Epithelial cell of proximal tubule (primary cell): ENCODE data around the gene C6orf89. TPM values are rescaled to one million over a fixed set of nuclear protein-coding genes. Genes with fewer than 3 reads are reported as not detected.

Source experiments
- DNase-seq: peaks from one replicate; pipeline ENCODE4 v3.0.0-alpha.2; 2011; ENCODE audit warnings: low read depth
- H3K4me3 ChIP-seq: 2 replicates; pipeline ENCODE4 v1.5.1; 2011; ENCODE audit warnings: low read depth, mild to moderate bottlenecking, low read length
- CTCF ChIP-seq: conservative IDR thresholded peaks from 2 replicates; pipeline ENCODE4 v1.5.1; 2012; ENCODE audit warnings: low read depth, mild to moderate bottlenecking, low read length
- total RNA-seq: library from RNA; depleted of rRNA; stranded (reverse); fragments of >200 nt; gene quantifications from 2 replicates; pipeline ENCODE4 v1.2.3, GENCODE V29; 2015

C6orf89 gene
- total RNA-seq, 1 donor from 2014 or later: 16.3 TPM

- DNase-seq: no peak
- no peak for TF ChIP-seq CTCF
- no peak overlapping the region for H3K4me3 ChIP-seq
Measured at GRCh38 chr6:36862164-36862847, 23.4 kb upstream of the C6orf89 start.

- H3K4me3 ChIP-seq: no peak overlapping the region
- no peak for TF ChIP-seq CTCF
- no peak for DNase-seq
Measured at GRCh38 chr6:36862848-36863382, 22.8 kb upstream of the C6orf89 start.

GRCh38 chr6:36863670-36864540, 21.8 kb upstream of the C6orf89 start:
- no peak overlapping the region for H3K4me3 ChIP-seq
- no peak for DNase-seq
- TF ChIP-seq CTCF: no peak

- H3K4me3 ChIP-seq: no peak overlapping the region
- TF ChIP-seq CTCF: no peak
- DNase-seq: no peak
Measured at GRCh38 chr6:36865835-36866234, 19.9 kb upstream of the C6orf89 start.

GRCh38 chr6:36867471-36868224, 18.1 kb upstream of the C6orf89 start:
- TF ChIP-seq CTCF: no peak
- no peak overlapping the region for H3K4me3 ChIP-seq
- no peak for DNase-seq

- no peak overlapping the region for H3K4me3 ChIP-seq
- DNase-seq: no peak
- TF ChIP-seq CTCF: no peak
Measured at GRCh38 chr6:36871686-36872085, 14.1 kb upstream of the C6orf89 start.
